ENCODE results near the gene CIB1. TPM values are rescaled to one million over a fixed set of nuclear protein-coding genes. Genes with fewer than 3 reads are reported as not detected.

The CIB1 gene
- total and polyA plus RNA-seq, 2 of the 8 experiments (the other 6 are each of a cell fraction or from before 2014, with no cell fraction given), result 26.0 to 63.5 TPM

- TF ChIP-seq CHD7 (IDR thresholded peaks at IDR 0.05; ENCODE audit: insufficient replicate concordance, low read length), result no peak
- no peak for TF ChIP-seq E2F6 (IDR thresholded peaks at IDR 0.05)
- TF ChIP-seq TAF7 (optimal IDR thresholded peaks at IDR 0.05; ENCODE audit: borderline replicate concordance, low read depth, low read length), result no peak
- no peak for TF ChIP-seq CBX8 (IDR thresholded peaks at IDR 0.05; ENCODE audit: borderline replicate concordance, low read depth, low read length)
These were observed 7.1 kb upstream of the CIB1 start (continued) for GRCh38 chr15:90240856-90241255.
